Neural progenitor cell (in vitro differentiated cells): Measurements from ENCODE around the gene INPP5E. TPM values are rescaled to one million over a fixed set of nuclear protein-coding genes. Genes with fewer than 3 reads are reported as not detected.

ENCODE experiments used
- DNase-seq: peaks from one replicate; pipeline ENCODE4 v3.0.0-alpha.2; 2016; ENCODE audit warnings: low spot score
- H2AFZ ChIP-seq: fragments of 200-600 bp; sonication (generic); replicated peaks from 2 replicates; pipeline ENCODE4 v1.6.1; 2016; ENCODE audit warnings: antibody characterized with exemption
- H3F3A ChIP-seq: fragments of 200-600 bp; sonication (generic); 2 replicates; pipeline ENCODE4 v1.6.1; 2016; ENCODE audit warnings: antibody characterized with exemption, low read depth
- H3K27ac ChIP-seq: fragments of 200-600 bp; sonication (generic); 2 replicates; pipeline ENCODE4 v1.5.1; 2016; ENCODE audit warnings: mild to moderate bottlenecking
- H3K27me3 ChIP-seq: fragments of 200-600 bp; sonication (generic); 2 replicates; pipeline ENCODE4 v1.6.1; 2016; ENCODE audit warnings: mild to moderate bottlenecking, moderate library complexity
- H3K36me3 ChIP-seq: fragments of 200-600 bp; sonication (generic); 2 replicates; pipeline ENCODE4 v1.5.1; 2016
- H3K4me1 ChIP-seq: fragments of 200-600 bp; sonication (generic); 2 replicates; pipeline ENCODE4 v1.6.1; 2016; ENCODE audit warnings: mixed run types
- H3K4me2 ChIP-seq: fragments of 200-600 bp; sonication (generic); 2 replicates; pipeline ENCODE4 v1.6.1; 2016
- H3K4me3 ChIP-seq: fragments of 200-600 bp; sonication (generic); 2 replicates; pipeline ENCODE4 v1.5.1; 2016
- H3K79me2 ChIP-seq: fragments of 200-600 bp; sonication (generic); 2 replicates; pipeline ENCODE4 v1.6.1; 2016; ENCODE audit warnings: low read depth
- H3K9ac ChIP-seq: fragments of 200-600 bp; sonication (generic); 2 replicates; pipeline ENCODE4 v1.6.1; 2016
- H3K9me3 ChIP-seq: fragments of 200-600 bp; sonication (generic); 2 replicates; pipeline ENCODE4 v1.5.1; 2016; ENCODE audit warnings: low read depth
- H4K20me1 ChIP-seq: fragments of 200-600 bp; sonication (generic); 2 replicates; pipeline ENCODE4 v1.6.1; 2016; ENCODE audit warnings: low read depth
- H3K27ac Mint-ChIP-seq: 3 replicates; pipeline ENCODE4 v1.8.0; 2021; ENCODE audit warnings: mixed read lengths
- H3K27me3 Mint-ChIP-seq: 2 replicates; pipeline ENCODE4 v1.8.0; 2022; ENCODE audit warnings: low read depth, mild to moderate bottlenecking, inconsistent platforms, moderate library complexity, mixed read lengths; ENCODE audit not compliant: insufficient read depth
- H3K36me3 Mint-ChIP-seq: 3 replicates; pipeline ENCODE4 v1.8.0; 2021; ENCODE audit warnings: mixed read lengths
- H3K4me1 Mint-ChIP-seq: 3 replicates; pipeline ENCODE4 v1.8.0; 2021; ENCODE audit warnings: mixed read lengths
- H3K4me3 Mint-ChIP-seq: 3 replicates; pipeline ENCODE4 v1.8.0; 2021; ENCODE audit warnings: mild to moderate bottlenecking, moderate library complexity, mixed read lengths
- H3K9me3 Mint-ChIP-seq: 3 replicates; pipeline ENCODE4 v1.8.0; 2020; ENCODE audit warnings: mixed read lengths
- EZH2 ChIP-seq: fragments of 200-600 bp; sonication (generic); IDR thresholded peaks from 2 replicates; pipeline ENCODE4 v1.6.1; 2017; ENCODE audit warnings: antibody characterized with exemption, mild to moderate bottlenecking, moderate library complexity
- EZH2phosphoT487 ChIP-seq: fragments of 200-600 bp; sonication (generic); IDR thresholded peaks from 2 replicates; pipeline ENCODE4 v1.6.1; 2017; ENCODE audit warnings: antibody characterized with exemption
- total RNA-seq: library from RNA; depleted of rRNA; stranded (reverse); fragments of >200 nt; gene quantifications from 2 replicates; pipeline ENCODE4 v1.2.3, GENCODE V29; 2015; ENCODE audit warnings: low replicate concordance
- TF ChIP-seq, protein P1 (sequence below): fragments of 200-600 bp; sonication (generic); IDR thresholded peaks from 2 replicates; pipeline ENCODE4 v1.5.1; 2017; ENCODE audit warnings: antibody characterized with exemption, mild to moderate bottlenecking

Gene INPP5E
- total RNA-seq, 1 donor from 2014 or later, result 8.8 TPM

DNA sequence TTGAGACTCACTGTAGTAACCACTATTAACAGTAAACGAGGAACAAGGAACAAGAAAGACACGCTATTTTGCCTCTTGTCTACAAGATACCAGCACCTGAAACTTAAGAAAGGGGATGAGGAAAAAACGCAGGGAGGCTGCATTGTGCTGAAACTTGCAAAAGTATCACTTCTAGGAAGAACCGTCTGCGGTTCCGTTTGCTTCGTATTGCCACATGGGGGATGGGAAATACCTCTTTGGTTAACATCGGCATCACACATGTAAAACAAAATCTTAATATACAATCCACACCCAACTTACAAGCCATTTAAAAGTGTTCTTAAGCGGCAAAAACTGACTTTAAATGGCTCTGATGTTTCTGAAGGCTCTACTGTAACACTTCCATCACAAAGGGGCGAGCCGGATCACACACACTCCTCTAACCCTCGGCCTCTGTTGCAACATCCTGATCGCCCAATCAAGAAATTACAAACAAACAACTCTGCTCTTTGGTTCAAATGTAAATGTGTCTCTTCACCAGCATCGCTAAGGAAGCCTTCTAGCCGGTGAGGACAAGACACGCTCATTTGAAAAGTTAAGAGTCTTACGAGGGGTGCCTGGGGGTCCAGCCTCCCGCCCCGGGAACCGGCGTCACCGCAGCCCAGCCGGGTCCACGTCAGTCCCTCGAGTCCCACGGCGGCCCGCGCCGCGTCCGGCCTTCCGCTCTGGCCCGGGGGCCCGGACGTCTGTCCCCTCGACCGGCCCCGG lies 42.6 kb upstream of the INPP5E start:
- Histone ChIP-seq H2AFZ (no peak overlapping the region), H3K4me3 (peak overlapping the region; percentile 94), H3K9ac (peak overlapping the region; percentile 93), H3K79me2 (peaks cover 64% of the 10 kb centered on the region), H3F3A (peaks cover 10% of the 10 kb centered on the region), H4K20me1 (peaks cover 63% of the 10 kb centered on the region), H3K27ac (peak overlapping the region; percentile 90), H3K27me3 (no peaks in the 10 kb centered on the region), H3K4me2 (peak overlapping the region; percentile 89), H3K36me3 (no peaks in the 10 kb centered on the region), H3K9me3 (no peaks in the 10 kb centered on the region), H3K4me1 (peaks cover 8% of the 10 kb centered on the region)
- no peaks in the 10 kb centered on the region for H3K9me3 Mint-ChIP-seq
- H3K4me3 Mint-ChIP-seq, result peak overlapping the region; percentile 94
- TF ChIP-seq, protein P1, sequence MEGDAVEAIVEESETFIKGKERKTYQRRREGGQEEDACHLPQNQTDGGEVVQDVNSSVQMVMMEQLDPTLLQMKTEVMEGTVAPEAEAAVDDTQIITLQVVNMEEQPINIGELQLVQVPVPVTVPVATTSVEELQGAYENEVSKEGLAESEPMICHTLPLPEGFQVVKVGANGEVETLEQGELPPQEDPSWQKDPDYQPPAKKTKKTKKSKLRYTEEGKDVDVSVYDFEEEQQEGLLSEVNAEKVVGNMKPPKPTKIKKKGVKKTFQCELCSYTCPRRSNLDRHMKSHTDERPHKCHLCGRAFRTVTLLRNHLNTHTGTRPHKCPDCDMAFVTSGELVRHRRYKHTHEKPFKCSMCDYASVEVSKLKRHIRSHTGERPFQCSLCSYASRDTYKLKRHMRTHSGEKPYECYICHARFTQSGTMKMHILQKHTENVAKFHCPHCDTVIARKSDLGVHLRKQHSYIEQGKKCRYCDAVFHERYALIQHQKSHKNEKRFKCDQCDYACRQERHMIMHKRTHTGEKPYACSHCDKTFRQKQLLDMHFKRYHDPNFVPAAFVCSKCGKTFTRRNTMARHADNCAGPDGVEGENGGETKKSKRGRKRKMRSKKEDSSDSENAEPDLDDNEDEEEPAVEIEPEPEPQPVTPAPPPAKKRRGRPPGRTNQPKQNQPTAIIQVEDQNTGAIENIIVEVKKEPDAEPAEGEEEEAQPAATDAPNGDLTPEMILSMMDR, result no peak
- no peak for TF ChIP-seq EZH2
- TF ChIP-seq EZH2phosphoT487, result no peak
- peaks cover 7% of the 10 kb centered on the region for H3K36me3 Mint-ChIP-seq
- peak; percentile 38 for DNase-seq
- peak overlapping the region; percentile 39 for H3K27ac Mint-ChIP-seq
- peaks cover 37% of the 10 kb centered on the region for H3K4me1 Mint-ChIP-seq
- peaks cover 7% of the 10 kb centered on the region for H3K27me3 Mint-ChIP-seq

DNA sequence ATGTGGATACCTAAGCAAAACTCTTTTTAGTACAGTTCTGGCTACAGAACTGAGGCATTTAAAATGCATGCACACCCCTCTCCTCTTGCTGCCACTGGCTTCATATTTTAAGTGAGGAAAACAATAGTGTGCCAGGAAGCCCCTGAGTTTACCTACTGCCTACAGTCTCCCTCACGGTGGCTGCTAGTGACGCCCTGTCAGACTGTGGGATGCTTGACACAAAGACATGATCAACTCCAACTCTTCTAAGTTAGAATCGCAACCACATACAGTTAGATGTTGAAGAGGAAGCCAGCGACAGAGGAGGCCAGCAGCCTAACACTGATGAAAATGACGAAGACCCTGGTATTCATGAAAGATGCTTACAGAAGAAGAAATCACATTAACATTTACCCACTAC lies 41.9 kb upstream of the INPP5E start:
- no peak overlapping the region for H2AFZ ChIP-seq
- peak overlapping the region; percentile 93 for H3K9ac ChIP-seq
- peaks cover 10% of the 10 kb centered on the region for H3F3A ChIP-seq
- peaks cover 7% of the 10 kb centered on the region for H3K36me3 Mint-ChIP-seq
- H3K4me3 Mint-ChIP-seq, result peak overlapping the region; percentile 94
- H3K27ac Mint-ChIP-seq, result peak overlapping the region; percentile 19
- H3K27ac ChIP-seq, result no peak overlapping the region
- no peaks in the 10 kb centered on the region for H3K9me3 Mint-ChIP-seq
- no peaks in the 10 kb centered on the region for H3K9me3 ChIP-seq
- H3K36me3 ChIP-seq, result no peaks in the 10 kb centered on the region
- H3K4me2 ChIP-seq, result peak overlapping the region; percentile 89
- H3K79me2 ChIP-seq, result peaks cover 69% of the 10 kb centered on the region
- peaks cover 63% of the 10 kb centered on the region for H4K20me1 ChIP-seq
- no peak for DNase-seq
- TF ChIP-seq, protein P1, result no peak
- TF ChIP-seq EZH2 (no peak), EZH2phosphoT487 (no peak)
- H3K27me3 ChIP-seq, result no peaks in the 10 kb centered on the region
- H3K4me1 ChIP-seq, result peaks cover 8% of the 10 kb centered on the region
- peaks cover 7% of the 10 kb centered on the region for H3K27me3 Mint-ChIP-seq
- peak overlapping the region; percentile 94 for H3K4me3 ChIP-seq
- peaks cover 37% of the 10 kb centered on the region for H3K4me1 Mint-ChIP-seq

DNA sequence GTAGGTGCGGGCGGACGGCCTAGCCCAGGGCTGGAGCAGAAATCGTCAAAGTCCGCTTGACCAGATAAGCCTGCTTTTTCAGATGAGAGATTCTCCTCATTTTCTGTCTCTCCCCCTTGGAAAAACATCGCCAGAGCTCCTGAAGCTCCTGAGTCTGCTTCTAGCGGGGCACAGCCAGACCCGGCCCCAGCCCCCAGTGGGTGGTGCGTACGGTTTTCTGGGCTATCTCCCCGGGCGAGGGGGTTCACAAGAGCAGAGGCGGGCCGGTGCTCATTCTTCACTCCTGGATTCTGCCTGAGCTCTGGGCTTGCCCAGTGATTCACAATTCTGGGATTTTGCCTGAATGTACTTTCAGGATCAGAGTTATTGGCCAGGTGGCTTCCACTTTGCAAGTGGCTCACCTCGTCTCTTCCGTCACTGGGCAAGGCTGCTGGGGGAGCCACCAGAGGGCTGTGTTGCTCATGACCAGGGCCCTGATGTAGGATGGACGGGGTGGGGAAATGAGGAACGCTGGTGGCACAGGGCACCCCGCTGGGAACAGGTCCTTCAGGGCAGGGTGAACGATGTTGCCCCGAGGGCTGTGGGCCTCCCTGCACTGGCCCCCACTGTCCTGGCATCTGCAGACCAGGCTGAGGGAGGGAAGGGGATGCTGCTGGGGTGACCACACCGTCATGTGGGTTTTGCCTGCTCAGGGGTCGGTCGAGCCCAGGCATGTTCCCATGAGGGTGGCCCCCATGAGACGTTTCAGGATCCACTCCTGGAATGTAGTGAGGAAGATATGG lies 36.9 kb upstream of the INPP5E start:
- H3K9ac ChIP-seq, result no peak overlapping the region
- H3K27ac Mint-ChIP-seq, result no peak overlapping the region
- no peaks in the 10 kb centered on the region for H3K9me3 ChIP-seq
- no peak overlapping the region for H3K4me3 ChIP-seq
- H3K36me3 Mint-ChIP-seq, result peaks cover 13% of the 10 kb centered on the region
- H3K4me3 Mint-ChIP-seq, result no peak overlapping the region
- no peak overlapping the region for H3K4me2 ChIP-seq
- peaks cover 78% of the 10 kb centered on the region for H3K79me2 ChIP-seq
- peaks cover 10% of the 10 kb centered on the region for H3K4me1 Mint-ChIP-seq
- no peak overlapping the region for H3K27ac ChIP-seq
- TF ChIP-seq, protein P1, result no peak
- no peak for TF ChIP-seq EZH2
- no peak for TF ChIP-seq EZH2phosphoT487
- no peaks in the 10 kb centered on the region for H3K27me3 ChIP-seq
- no peaks in the 10 kb centered on the region for H3F3A ChIP-seq
- peaks cover 3% of the 10 kb centered on the region for H3K4me1 ChIP-seq
- no peak overlapping the region for H2AFZ ChIP-seq
- DNase-seq, result no peak
- H3K27me3 Mint-ChIP-seq, result peaks cover 2% of the 10 kb centered on the region
- H3K36me3 ChIP-seq, result no peaks in the 10 kb centered on the region
- no peaks in the 10 kb centered on the region for H3K9me3 Mint-ChIP-seq
- H4K20me1 ChIP-seq, result peaks cover 62% of the 10 kb centered on the region
